Neural cell (in vitro differentiated cells): ENCODE measurements around the gene LRRC37A.
"Not testable (repeated sequence)": the region's sequence is repeated elsewhere in the genome, so short reads cannot be mapped to it uniquely, and the experiment has no call there.

Experiments used
- CTCF ChIP-seq: fragments of 450-650 bp; IDR thresholded peaks from 2 replicates; pipeline ENCODE4 v1.5.1; 2014; ENCODE audit warnings: antibody characterized with exemption, mild to moderate bottlenecking, moderate library complexity; ENCODE audit not compliant: poor library complexity, severe bottlenecking
- EP300 ChIP-seq: fragments of 450-650 bp; conservative IDR thresholded peaks from 2 replicates; pipeline ENCODE4 v1.6.1; 2014; ENCODE audit warnings: antibody characterized with exemption, mild to moderate bottlenecking, moderate library complexity; ENCODE audit not compliant: poor library complexity, severe bottlenecking
- EZH2 ChIP-seq: fragments of 200-600, 300-800 bp; shearing (Covaris generic), sonication (generic); IDR thresholded peaks from 2 replicates; pipeline ENCODE4 v1.6.1; 2014; ENCODE audit warnings: antibody characterized with exemption, low read length, borderline replicate concordance, mild to moderate bottlenecking; ENCODE audit not compliant: insufficient read depth, poor library complexity, severe bottlenecking
- SMC3 ChIP-seq: fragments of 450-650 bp; conservative IDR thresholded peaks from 2 replicates; pipeline ENCODE4 v1.6.1; 2014; ENCODE audit warnings: antibody characterized with exemption, mild to moderate bottlenecking, moderate library complexity; ENCODE audit not compliant: poor library complexity
- TAF1 ChIP-seq: IDR thresholded peaks from 2 replicates; pipeline ENCODE4 v1.6.1; 2012; ENCODE audit warnings: low read depth

- TF ChIP-seq CTCF, EZH2, TAF1, SMC3, EP300: not testable (repeated sequence)
Measured at GRCh38 chr17:46249153-46249552, 45.8 kb upstream of the LRRC37A start.
